T-helper 17 cell (primary cell): ENCODE results near the gene DNAJA3. TPM values are rescaled to one million over a fixed set of nuclear protein-coding genes. Genes with fewer than 3 reads are reported as not detected.

Experiments
- ATAC-seq: fragments of 150-1000 bp; cut with Tn5 transposase; 2 replicates; pipeline ENCODE4 v1.10.0; 2021; ENCODE audit warnings: mild to moderate bottlenecking, moderate library complexity
- DNase-seq, 3 donors: peaks; one replicate each; pipeline versions ENCODE4 v3.0.0 to v3.0.0-alpha.2; 2020 to 2021
- H3K9me3 ChIP-seq: one replicate; pipeline ENCODE4 v1.7.0; 2013; ENCODE audit warnings: low read length, mild to moderate bottlenecking; ENCODE audit not compliant: control insufficient read depth, poor library complexity, severe bottlenecking
- H3K27ac Mint-ChIP-seq: one replicate; pipeline ENCODE4 v1.8.0; 2022; ENCODE audit warnings: mild to moderate bottlenecking, moderate library complexity, mixed read lengths
- H3K27me3 Mint-ChIP-seq: one replicate; pipeline ENCODE4 v1.8.0; 2022; ENCODE audit warnings: mixed read lengths
- H3K36me3 Mint-ChIP-seq: one replicate; pipeline ENCODE4 v1.8.0; 2022; ENCODE audit warnings: low read depth, mixed read lengths
- H3K4me1 Mint-ChIP-seq: one replicate; pipeline ENCODE4 v1.8.0; 2022; ENCODE audit warnings: mild to moderate bottlenecking, mixed read lengths
- H3K4me3 Mint-ChIP-seq: one replicate; pipeline ENCODE4 v1.8.0; 2022; ENCODE audit warnings: mild to moderate bottlenecking, moderate library complexity, mixed read lengths
- total RNA-seq, 4 donors: library from RNA in 2 of 4; stranded (reverse) in 2 of 4; gene quantifications; one replicate each; pipeline ENCODE4 v1.2.3 and lab custom pipeline; 2022 to 2026

The DNAJA3 gene
- total RNA-seq, 2 donors from 2014 or later = 27.9 to 29.7 TPM

GRCh38 chr16:4419402-4419959 is 6.2 kb upstream of the DNAJA3 start:
- H3K4me1 Mint-ChIP-seq = peaks cover 17% of the 10 kb centered on the region
- peaks cover 4% of the 10 kb centered on the region for H3K36me3 Mint-ChIP-seq
- no peaks in the 10 kb centered on the region for H3K27me3 Mint-ChIP-seq
- H3K9me3 ChIP-seq = no peaks in the 10 kb centered on the region
- ATAC-seq (no peak), DNase-seq (no peak)
- no peak overlapping the region for H3K27ac Mint-ChIP-seq
- no peak overlapping the region for H3K4me3 Mint-ChIP-seq

- H3K4me1 Mint-ChIP-seq = peaks cover 9% of the 10 kb centered on the region
- H3K27me3 Mint-ChIP-seq = no peaks in the 10 kb centered on the region
- H3K36me3 Mint-ChIP-seq = no peaks in the 10 kb centered on the region
- no peak overlapping the region for H3K4me3 Mint-ChIP-seq
- peak overlapping the region; percentile 8 for H3K27ac Mint-ChIP-seq
- ATAC-seq (no peak), DNase-seq (no peak)
- H3K9me3 ChIP-seq = no peaks in the 10 kb centered on the region
Measured at GRCh38 chr16:4420505-4421105, 5.1 kb upstream of the DNAJA3 start.

GRCh38 chr16:4426021-4426684 is 485 bp downstream of the DNAJA3 start:
- H3K4me1 Mint-ChIP-seq = peaks cover 20% of the 10 kb centered on the region
- H3K36me3 Mint-ChIP-seq = no peaks in the 10 kb centered on the region
- DNase-seq = no peak
- peak overlapping the region; percentile 98 for H3K27ac Mint-ChIP-seq
- no peaks in the 10 kb centered on the region for H3K27me3 Mint-ChIP-seq
- peak; percentile 59 for ATAC-seq
- H3K9me3 ChIP-seq = no peaks in the 10 kb centered on the region
- peak overlapping the region; percentile 92 for H3K4me3 Mint-ChIP-seq

- no peaks in the 10 kb centered on the region for H3K9me3 ChIP-seq
- DNase-seq (no peak), ATAC-seq (no peak)
- peak overlapping the region; percentile 92 for H3K4me3 Mint-ChIP-seq
- no peaks in the 10 kb centered on the region for H3K27me3 Mint-ChIP-seq
- no peaks in the 10 kb centered on the region for H3K36me3 Mint-ChIP-seq
- peak overlapping the region; percentile 98 for H3K27ac Mint-ChIP-seq
- H3K4me1 Mint-ChIP-seq = peaks cover 20% of the 10 kb centered on the region
Measured at GRCh38 chr16:4426722-4427372, 1.2 kb downstream of the DNAJA3 start.

- ATAC-seq = no peak
- no peaks in the 10 kb centered on the region for H3K9me3 ChIP-seq
- peaks cover 24% of the 10 kb centered on the region for H3K4me1 Mint-ChIP-seq
- no peak overlapping the region for H3K4me3 Mint-ChIP-seq
- DNase-seq = no peak
- no peak overlapping the region for H3K27ac Mint-ChIP-seq
- H3K27me3 Mint-ChIP-seq = no peaks in the 10 kb centered on the region
- H3K36me3 Mint-ChIP-seq = no peaks in the 10 kb centered on the region
Measured at GRCh38 chr16:4428500-4428899, 2.8 kb downstream of the DNAJA3 start.

GRCh38 chr16:4431023-4431422 is 5.4 kb downstream of the DNAJA3 start:
- H3K27ac Mint-ChIP-seq = no peak overlapping the region
- no peak for ATAC-seq
- peaks cover 27% of the 10 kb centered on the region for H3K4me1 Mint-ChIP-seq

GRCh38 chr16:4433228-4433627 is 7.6 kb downstream of the DNAJA3 start:
- H3K27me3 Mint-ChIP-seq = no peaks in the 10 kb centered on the region
- H3K4me1 Mint-ChIP-seq = peaks cover 16% of the 10 kb centered on the region
- H3K27ac Mint-ChIP-seq = no peak overlapping the region
- peaks cover 6% of the 10 kb centered on the region for H3K36me3 Mint-ChIP-seq
- no peak for DNase-seq
- no peak overlapping the region for H3K4me3 Mint-ChIP-seq
- H3K9me3 ChIP-seq = no peaks in the 10 kb centered on the region
- ATAC-seq = no peak

More at GRCh38 chr16:4431023-4431422, 5.4 kb downstream of the DNAJA3 start:
- Mint-ChIP-seq H3K27me3 (no peaks in the 10 kb centered on the region), H3K4me3 (no peak overlapping the region), H3K36me3 (peaks cover 6% of the 10 kb centered on the region)
- H3K9me3 ChIP-seq = no peaks in the 10 kb centered on the region
- no peak for DNase-seq

GRCh38 chr16:4433914-4434787 is 8.5 kb downstream of the DNAJA3 start:
- peaks cover 16% of the 10 kb centered on the region for H3K4me1 Mint-ChIP-seq
- H3K4me3 Mint-ChIP-seq = no peak overlapping the region
- H3K36me3 Mint-ChIP-seq = peaks cover 6% of the 10 kb centered on the region
- H3K9me3 ChIP-seq = no peaks in the 10 kb centered on the region
- no peak overlapping the region for H3K27ac Mint-ChIP-seq
- ATAC-seq (no peak), DNase-seq (no peak)
- no peaks in the 10 kb centered on the region for H3K27me3 Mint-ChIP-seq

- peaks cover 14% of the 10 kb centered on the region for H3K4me1 Mint-ChIP-seq
- peak overlapping the region; percentile 53 for H3K27ac Mint-ChIP-seq
- H3K4me3 Mint-ChIP-seq = no peak overlapping the region
- H3K27me3 Mint-ChIP-seq = no peaks in the 10 kb centered on the region
- no peak for ATAC-seq
- H3K9me3 ChIP-seq = no peaks in the 10 kb centered on the region
- no peak for DNase-seq
- H3K36me3 Mint-ChIP-seq = peaks cover 6% of the 10 kb centered on the region
Measured at GRCh38 chr16:4435337-4436067, 9.8 kb downstream of the DNAJA3 start.

- Mint-ChIP-seq H3K27me3 (no peaks in the 10 kb centered on the region), H3K27ac (peak overlapping the region; percentile 24), H3K4me3 (no peak overlapping the region), H3K36me3 (peaks cover 7% of the 10 kb centered on the region), H3K4me1 (peaks cover 14% of the 10 kb centered on the region)
- DNase-seq (no peak), ATAC-seq (no peak)
- H3K9me3 ChIP-seq = no peaks in the 10 kb centered on the region
Measured at GRCh38 chr16:4437366-4437765, 11.7 kb downstream of the DNAJA3 start.

GRCh38 chr16:4442371-4442770 is 16.7 kb downstream of the DNAJA3 start:
- Mint-ChIP-seq H3K4me1 (peaks cover 5% of the 10 kb centered on the region), H3K36me3 (peaks cover 8% of the 10 kb centered on the region), H3K27me3 (no peaks in the 10 kb centered on the region), H3K27ac (no peak overlapping the region), H3K4me3 (no peak overlapping the region)
- DNase-seq (no peak), ATAC-seq (no peak)
- no peaks in the 10 kb centered on the region for H3K9me3 ChIP-seq

- H3K4me3 Mint-ChIP-seq = no peak overlapping the region
- no peaks in the 10 kb centered on the region for H3K9me3 ChIP-seq
- no peaks in the 10 kb centered on the region for H3K27me3 Mint-ChIP-seq
- H3K27ac Mint-ChIP-seq = no peak overlapping the region
- ATAC-seq (no peak), DNase-seq (no peak)
- peaks cover 10% of the 10 kb centered on the region for H3K36me3 Mint-ChIP-seq
- peaks cover 5% of the 10 kb centered on the region for H3K4me1 Mint-ChIP-seq
Measured at GRCh38 chr16:4443271-4443670, 17.6 kb downstream of the DNAJA3 start.
